ENCODE measurements around the gene OXLD1. TPM values are rescaled to one million over a fixed set of nuclear protein-coding genes. Genes with fewer than 3 reads are reported as not detected.

The OXLD1 gene
- 10 to 100 TPM; 48.5 to 52.3 TPM for total RNA-seq

GRCh38 chr17:81666342-81667191, at the start of gene OXLD1, which contains the start of gene CCDC137:
Gene OXLD1 (minus strand): TSS chr17:81666605. CDS start chr17:81666577, 28 bp downstream.
Gene CCDC137 (plus strand): TSS chr17:81666737. CDS start chr17:81666767, 30 bp downstream.
- H3K27ac Mint-ChIP-seq = peak within 1 kb of the TSS; percentile 99
- ChIA-PET CTCF (interaction anchor here (1.5 kb wide), 1 partner anchor 36 kb away, joined by 5 read pairs; the partner anchor contains the start of gene MRPL12), POLR2A (interaction anchor here (0.6 to 5.3 kb wide), 10 partner anchors 9 to 51 kb away, joined by 3 to 31 read pairs (median 4); partner anchors contain the start of genes ARL16, HGS, MRPL12 and NPLOC4)
- ATAC-seq (peak; percentile 89), DNase-seq (peak; percentile 96)
- H3K9me3 Mint-ChIP-seq (ENCODE audit: insufficient read depth) = no peaks in the 10 kb centered on the region
- no peaks in the 10 kb centered on the region for H3K27me3 Mint-ChIP-seq (ENCODE audit: low read depth)
- H3K4me1 Mint-ChIP-seq (ENCODE audit: low read depth) = peaks cover 62% of the 10 kb centered on the region
- peak within 1 kb of the TSS; percentile 97 for H3K4me3 Mint-ChIP-seq
- peaks cover 51% of the 10 kb centered on the region for H3K36me3 Mint-ChIP-seq (ENCODE audit: low read depth)

DNA sequence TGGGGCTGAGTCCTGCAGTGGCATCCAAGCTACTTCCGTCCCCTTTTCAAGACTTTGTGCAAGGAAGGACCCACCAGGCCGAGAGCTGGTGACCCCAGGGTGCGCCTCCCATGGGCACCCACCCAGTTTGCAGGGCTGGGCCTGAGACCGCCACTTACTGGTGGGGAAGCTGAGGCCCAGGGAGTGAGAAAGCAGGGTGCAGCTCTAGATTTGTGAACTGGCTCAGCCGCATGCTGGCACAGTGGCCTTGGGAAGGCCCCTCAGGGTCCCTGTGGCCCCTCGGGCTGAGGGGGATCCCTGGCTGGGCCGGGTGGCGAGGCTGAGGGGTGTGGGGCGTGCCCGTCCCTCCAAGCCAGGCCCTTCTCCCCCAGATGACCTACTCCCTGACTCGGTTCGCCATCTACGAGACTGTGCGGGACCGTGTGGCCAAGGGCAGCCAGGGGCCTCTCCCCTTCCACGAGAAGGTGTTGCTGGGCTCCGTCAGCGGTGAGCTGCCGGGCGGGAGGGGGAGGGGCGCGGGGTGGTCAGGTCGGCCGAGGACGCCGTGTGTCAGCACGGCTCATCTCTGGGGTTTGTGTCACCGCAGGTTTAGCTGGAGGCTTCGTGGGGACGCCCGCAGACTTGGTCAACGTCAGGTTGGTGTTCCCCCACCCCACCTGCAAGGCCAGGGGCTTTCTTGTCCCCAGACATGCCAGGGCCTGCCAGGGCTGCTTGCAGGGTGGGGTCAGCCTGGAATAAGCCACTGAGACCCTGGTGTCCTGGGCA, 48.9 kb upstream of the OXLD1 start:
- no peak for DNase-seq
- H3K4me1 Mint-ChIP-seq (ENCODE audit: low read depth) = peaks cover 26% of the 10 kb centered on the region

GRCh38 chr17:81714412-81715106, 48.2 kb upstream of the OXLD1 start:
- H3K4me3 Mint-ChIP-seq = no peak overlapping the region
- DNase-seq (no peak), ATAC-seq (no peak)
- H3K27ac Mint-ChIP-seq = no peak overlapping the region
- CTCF ChIA-PET = no interaction called here
- H3K27me3 Mint-ChIP-seq (ENCODE audit: low read depth) = no peaks in the 10 kb centered on the region
- POLR2A ChIA-PET = interaction anchor here (0.5 to 1.7 kb wide), 3 partner anchors 12 to 1034 kb away, joined by 3 to 8 read pairs (median 4); partner anchors contain the start of genes MCRIP1 and MRPL12
- peaks cover 32% of the 10 kb centered on the region for H3K4me1 Mint-ChIP-seq (ENCODE audit: low read depth)
- H3K36me3 Mint-ChIP-seq (ENCODE audit: low read depth) = peaks cover 13% of the 10 kb centered on the region
- no peaks in the 10 kb centered on the region for H3K9me3 Mint-ChIP-seq (ENCODE audit: insufficient read depth)

More for the DNA sequence above, 48.9 kb upstream of the OXLD1 start:
- Mint-ChIP-seq H3K9me3 (ENCODE audit: insufficient read depth) (no peaks in the 10 kb centered on the region), H3K36me3 (ENCODE audit: low read depth) (peaks cover 9% of the 10 kb centered on the region), H3K27ac (no peak overlapping the region), H3K4me3 (no peak overlapping the region), H3K27me3 (ENCODE audit: low read depth) (no peaks in the 10 kb centered on the region)
- ATAC-seq = no peak
- CTCF ChIA-PET = interaction anchor here (0.9 kb wide), 1 partner anchor 231 kb away, joined by 3 read pairs; no protein-coding TSS in a partner anchor
- POLR2A ChIA-PET = interaction anchor here (0.5 to 1.7 kb wide), 3 partner anchors 12 to 1033 kb away, joined by 3 to 8 read pairs (median 4); partner anchors contain the start of genes MCRIP1 and MRPL12

DNA sequence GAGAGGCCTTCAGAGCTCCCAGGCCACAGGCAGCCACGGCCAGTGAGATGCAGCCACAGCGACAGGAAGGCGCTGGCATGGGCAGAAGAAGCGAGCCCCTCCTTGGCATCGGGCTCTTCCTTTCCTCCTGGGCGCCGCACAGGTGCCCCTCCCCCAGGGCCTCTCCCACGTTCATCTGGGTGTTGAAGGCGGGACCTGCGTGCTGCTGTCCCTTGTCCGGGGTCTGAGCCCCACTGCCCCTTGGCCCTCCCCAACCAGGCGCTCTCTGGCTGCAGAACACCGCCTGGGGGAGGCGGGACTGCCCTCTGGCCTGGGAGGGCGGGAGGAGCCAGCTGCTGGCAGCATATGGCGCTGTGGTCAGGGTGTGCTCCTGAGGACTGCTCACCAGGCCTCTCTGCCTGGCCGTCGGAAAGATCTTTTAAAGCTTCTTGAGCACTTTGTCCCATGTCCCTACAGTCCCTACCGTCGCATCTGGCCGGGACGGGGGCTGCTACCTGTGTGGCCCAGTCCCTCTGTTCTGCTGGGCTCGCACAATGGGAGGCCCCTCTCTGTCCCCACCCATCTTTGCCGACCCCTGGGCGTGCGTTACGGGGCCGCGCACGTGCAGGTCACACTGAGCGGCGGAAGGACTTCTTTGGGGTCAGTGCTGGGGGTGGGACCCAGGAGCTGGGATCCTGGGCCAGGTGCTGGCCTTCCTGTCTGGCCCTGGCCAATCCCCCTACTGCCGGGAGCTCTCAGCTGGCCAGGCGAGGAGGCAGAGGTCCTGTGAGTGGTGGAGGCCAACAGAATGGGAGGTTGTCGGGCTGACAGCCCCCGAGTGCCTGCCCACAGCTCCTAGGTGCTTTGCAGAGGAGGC, 47.4 kb upstream of the OXLD1 start:
- DNase-seq (no peak), ATAC-seq (no peak)
- POLR2A ChIA-PET = interaction anchor here (1.1 to 1.7 kb wide), 2 partner anchors 9 to 11 kb away, joined by 4 to 8 read pairs; partner anchors contain the start of gene MRPL12
- CTCF ChIA-PET = no interaction called here
- no peaks in the 10 kb centered on the region for H3K9me3 Mint-ChIP-seq (ENCODE audit: insufficient read depth)
- peak overlapping the region; percentile 91 for H3K4me3 Mint-ChIP-seq
- H3K27ac Mint-ChIP-seq = no peak overlapping the region
- H3K4me1 Mint-ChIP-seq (ENCODE audit: low read depth) = peaks cover 32% of the 10 kb centered on the region
- no peaks in the 10 kb centered on the region for H3K27me3 Mint-ChIP-seq (ENCODE audit: low read depth)
- H3K36me3 Mint-ChIP-seq (ENCODE audit: low read depth) = peaks cover 14% of the 10 kb centered on the region

DNA sequence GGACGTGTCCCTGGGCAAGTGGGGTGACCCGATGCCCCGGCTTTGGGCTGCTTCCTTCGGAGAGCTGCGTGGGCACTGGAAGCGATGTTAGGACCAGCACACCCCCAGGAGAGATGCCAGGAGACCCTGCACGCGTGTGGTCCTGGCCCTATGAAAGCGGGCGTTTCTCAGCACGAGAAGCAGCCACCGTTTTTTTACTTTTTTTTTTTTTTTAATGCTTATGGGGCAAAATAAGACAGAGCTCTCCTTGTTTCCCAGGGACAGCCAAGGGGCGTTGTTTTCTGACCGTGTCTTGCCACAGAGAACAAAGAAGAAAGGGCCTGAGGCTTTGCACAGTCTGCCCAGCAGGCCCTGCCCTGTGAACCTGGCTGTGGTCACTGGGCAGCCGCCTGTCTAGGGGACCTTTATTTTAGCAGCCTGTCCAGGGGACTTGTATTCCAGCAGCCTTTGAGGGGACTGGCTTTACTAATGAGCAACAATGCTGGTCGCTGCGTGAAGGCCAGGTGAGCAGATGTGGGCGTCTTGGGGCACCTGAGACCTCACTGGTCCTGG, 46.7 kb upstream of the OXLD1 start:
- no peak for DNase-seq
- POLR2A ChIA-PET = interaction anchor here (1.0 to 1.7 kb wide), 3 partner anchors 9 to 10 kb away, joined by 4 to 8 read pairs (median 6); partner anchors contain the start of gene MRPL12
- peak overlapping the region; percentile 91 for H3K4me3 Mint-ChIP-seq
- peaks cover 32% of the 10 kb centered on the region for H3K4me1 Mint-ChIP-seq (ENCODE audit: low read depth)
- CTCF ChIA-PET = no interaction called here
- peak overlapping the region; percentile 81 for H3K27ac Mint-ChIP-seq
- H3K27me3 Mint-ChIP-seq (ENCODE audit: low read depth) = no peaks in the 10 kb centered on the region
- no peaks in the 10 kb centered on the region for H3K9me3 Mint-ChIP-seq (ENCODE audit: insufficient read depth)
- no peak for ATAC-seq
- H3K36me3 Mint-ChIP-seq (ENCODE audit: low read depth) = peaks cover 15% of the 10 kb centered on the region

GRCh38 chr17:81712468-81713003, 46.1 kb upstream of the OXLD1 start:
- no peak for DNase-seq

DNA sequence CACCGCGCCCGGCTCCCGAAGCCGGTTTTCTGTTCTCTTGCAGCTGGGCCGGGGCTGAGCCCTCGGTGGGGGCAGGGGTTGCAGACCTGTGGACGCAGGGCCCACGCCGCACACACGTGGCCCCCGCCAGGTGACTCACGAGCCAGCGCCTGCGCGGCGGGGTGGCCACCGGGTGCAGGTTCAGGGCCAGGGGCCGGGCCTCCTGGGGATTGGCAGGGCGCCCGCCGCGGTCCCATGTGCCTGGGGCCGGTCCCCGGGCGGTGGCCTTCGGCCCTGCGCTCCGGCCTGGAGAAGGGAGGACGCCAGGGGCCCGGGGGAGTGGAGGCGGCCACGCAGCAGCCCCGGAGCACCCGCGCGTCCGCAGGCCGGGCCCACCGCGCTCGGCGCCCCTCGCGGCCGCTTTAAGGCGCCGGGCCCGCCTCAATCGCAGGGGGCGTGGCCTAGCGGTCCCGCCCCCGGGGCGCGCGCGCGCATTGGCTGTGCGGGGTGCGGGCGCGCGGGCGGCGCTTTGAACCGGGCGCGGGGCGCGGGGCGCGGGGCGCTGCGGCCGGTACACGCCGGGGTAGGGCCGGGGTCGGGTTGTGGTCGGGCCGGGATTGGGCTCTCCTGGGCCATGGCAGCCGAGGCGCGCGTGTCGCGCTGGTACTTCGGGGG, 45.5 kb upstream of the OXLD1 start, which contains the start of gene SLC25A10:
Gene SLC25A10 (plus strand): TSS at position 471 of the 654 bp plus-strand sequence. CDS start 143 bp downstream, at position 614.
- H3K36me3 Mint-ChIP-seq (ENCODE audit: low read depth) = peaks cover 19% of the 10 kb centered on the region
- H3K27me3 Mint-ChIP-seq (ENCODE audit: low read depth) = no peaks in the 10 kb centered on the region
- peak within 1 kb of the TSS; percentile 91 for H3K4me3 Mint-ChIP-seq
- ChIA-PET CTCF (no interaction called here), POLR2A (interaction anchor here (0.7 to 1.4 kb wide), 4 partner anchors 8 to 28 kb away, joined by 4 to 9 read pairs (median 6); partner anchors contain the start of genes ARL16, HGS and MRPL12)
- peak within 1 kb of the TSS; percentile 86 for H3K27ac Mint-ChIP-seq
- H3K9me3 Mint-ChIP-seq (ENCODE audit: insufficient read depth) = no peaks in the 10 kb centered on the region
- DNase-seq = peak; percentile 85
- peaks cover 32% of the 10 kb centered on the region for H3K4me1 Mint-ChIP-seq (ENCODE audit: low read depth)
- ATAC-seq = peak; percentile 83

More at GRCh38 chr17:81712468-81713003, 46.1 kb upstream of the OXLD1 start:
- Mint-ChIP-seq H3K27ac (peak overlapping the region; percentile 81), H3K9me3 (ENCODE audit: insufficient read depth) (no peaks in the 10 kb centered on the region), H3K36me3 (ENCODE audit: low read depth) (peaks cover 16% of the 10 kb centered on the region), H3K4me3 (peak overlapping the region; percentile 91), H3K27me3 (ENCODE audit: low read depth) (no peaks in the 10 kb centered on the region), H3K4me1 (ENCODE audit: low read depth) (peaks cover 32% of the 10 kb centered on the region)
- ChIA-PET CTCF (no interaction called here), POLR2A (interaction anchor here (1.0 to 1.1 kb wide), 2 partner anchors 8 to 9 kb away, joined by 4 to 6 read pairs; partner anchors contain the start of gene MRPL12)
- peak; percentile 36 for ATAC-seq

- H3K4me1 Mint-ChIP-seq (ENCODE audit: low read depth) = peaks cover 36% of the 10 kb centered on the region
- ChIA-PET POLR2A (interaction anchor here (0.7 to 1.5 kb wide), 4 partner anchors 8 to 193 kb away, joined by 3 to 9 read pairs (median 4); partner anchors contain the start of genes ARL16, HGS and MRPL12), CTCF (no interaction called here)
- peak overlapping the region; percentile 70 for H3K4me3 Mint-ChIP-seq
- H3K36me3 Mint-ChIP-seq (ENCODE audit: low read depth) = peaks cover 30% of the 10 kb centered on the region
- no peaks in the 10 kb centered on the region for H3K27me3 Mint-ChIP-seq (ENCODE audit: low read depth)
- H3K27ac Mint-ChIP-seq = peak overlapping the region; percentile 86
- ATAC-seq (no peak), DNase-seq (peak; percentile 45)
- no peaks in the 10 kb centered on the region for H3K9me3 Mint-ChIP-seq (ENCODE audit: insufficient read depth)
Measured at GRCh38 chr17:81710514-81711308, 44.3 kb upstream of the OXLD1 start.

- ATAC-seq (no peak), DNase-seq (no peak)
- no peak overlapping the region for H3K27ac Mint-ChIP-seq
- ChIA-PET CTCF (no interaction called here), POLR2A (interaction anchor here (1.6 kb wide), 1 partner anchor 151 kb away, joined by 3 read pairs; no protein-coding TSS in a partner anchor)
- H3K4me1 Mint-ChIP-seq (ENCODE audit: low read depth) = peaks cover 40% of the 10 kb centered on the region
- no peaks in the 10 kb centered on the region for H3K27me3 Mint-ChIP-seq (ENCODE audit: low read depth)
- H3K4me3 Mint-ChIP-seq = no peak overlapping the region
- H3K9me3 Mint-ChIP-seq (ENCODE audit: insufficient read depth) = no peaks in the 10 kb centered on the region
- H3K36me3 Mint-ChIP-seq (ENCODE audit: low read depth) = peaks cover 42% of the 10 kb centered on the region
Measured at GRCh38 chr17:81708739-81709185, 42.4 kb upstream of the OXLD1 start.
